Measurements from ENCODE around the gene DNAH14.

GRCh38 chr1:224897529-224898327 lies 31.7 kb upstream of the DNAH14 start:
- TF ChIP-seq CTCF (IDR thresholded peaks at IDR 0.05): no peak
- no peak for TF ChIP-seq POLR2A (IDR thresholded peaks at IDR 0.05)
